ENCODE results near the gene PPP4C.

Gene PPP4C

DNA sequence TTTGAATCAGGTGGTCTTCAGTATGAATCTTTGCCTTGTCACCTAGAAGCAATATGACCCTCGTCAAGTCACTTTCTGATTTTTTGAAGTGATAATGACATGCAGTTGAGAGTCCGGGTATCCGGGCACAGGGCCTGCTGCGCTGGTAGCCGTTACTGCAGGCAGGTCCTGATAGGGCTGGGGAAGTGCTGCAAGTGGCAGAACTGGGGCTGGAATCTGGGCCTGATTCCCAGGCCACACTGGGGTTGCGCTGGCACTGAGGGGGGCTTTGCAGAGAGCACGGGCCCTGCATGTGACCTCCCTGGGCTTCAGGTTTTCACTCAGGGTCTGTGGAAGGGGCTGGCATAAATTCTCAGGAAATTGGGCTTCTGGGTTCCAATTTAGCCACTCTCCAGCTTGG is 3.0 kb downstream of the PPP4C start:
- Mint-ChIP-seq H3K27me3 (no peaks in the 10 kb centered on the region), H3K27ac (no peak overlapping the region), H3K9me3 (no peaks in the 10 kb centered on the region), H3K36me3 (peaks cover 57% of the 10 kb centered on the region), H3K4me3 (no peak overlapping the region), H3K4me1 (peaks cover 46% of the 10 kb centered on the region)
- DNase-seq: no peak
- CTCF ChIA-PET: interaction anchor here (1.3 to 7.7 kb wide), 3 partner anchors 10 to 14 kb away, joined by 4 to 54 read pairs (median 5); partner anchors contain the start of gene TBX6

DNA sequence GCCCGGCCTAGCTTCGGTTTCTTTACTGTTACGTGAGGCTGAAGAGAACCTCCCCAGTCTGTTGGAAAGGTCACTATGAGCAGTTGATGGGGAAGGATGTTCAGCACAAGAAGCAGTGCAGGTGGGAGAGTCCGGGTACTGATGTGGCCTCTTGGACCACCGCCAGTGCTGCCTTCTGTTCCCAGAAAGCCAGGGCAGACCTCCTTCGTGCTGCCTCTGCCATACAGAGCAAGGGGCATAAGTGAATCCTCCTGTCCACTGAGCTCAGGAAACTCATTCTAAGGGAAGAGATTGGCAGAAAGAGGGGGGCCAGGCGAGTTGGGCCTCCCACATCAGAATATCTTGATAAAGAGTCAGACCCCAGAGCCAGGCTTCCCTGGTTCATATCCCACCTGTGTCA is 3.7 kb downstream of the PPP4C start:
- no peaks in the 10 kb centered on the region for H3K27me3 Mint-ChIP-seq
- H3K4me3 Mint-ChIP-seq: no peak overlapping the region
- no peak for DNase-seq
- CTCF ChIA-PET: interaction anchor here (1.3 to 7.7 kb wide), 3 partner anchors 9 to 13 kb away, joined by 4 to 54 read pairs (median 5); partner anchors contain the start of gene TBX6
- peaks cover 61% of the 10 kb centered on the region for H3K36me3 Mint-ChIP-seq
- no peak overlapping the region for H3K27ac Mint-ChIP-seq
- H3K9me3 Mint-ChIP-seq: no peaks in the 10 kb centered on the region
- H3K4me1 Mint-ChIP-seq: peaks cover 52% of the 10 kb centered on the region

DNA sequence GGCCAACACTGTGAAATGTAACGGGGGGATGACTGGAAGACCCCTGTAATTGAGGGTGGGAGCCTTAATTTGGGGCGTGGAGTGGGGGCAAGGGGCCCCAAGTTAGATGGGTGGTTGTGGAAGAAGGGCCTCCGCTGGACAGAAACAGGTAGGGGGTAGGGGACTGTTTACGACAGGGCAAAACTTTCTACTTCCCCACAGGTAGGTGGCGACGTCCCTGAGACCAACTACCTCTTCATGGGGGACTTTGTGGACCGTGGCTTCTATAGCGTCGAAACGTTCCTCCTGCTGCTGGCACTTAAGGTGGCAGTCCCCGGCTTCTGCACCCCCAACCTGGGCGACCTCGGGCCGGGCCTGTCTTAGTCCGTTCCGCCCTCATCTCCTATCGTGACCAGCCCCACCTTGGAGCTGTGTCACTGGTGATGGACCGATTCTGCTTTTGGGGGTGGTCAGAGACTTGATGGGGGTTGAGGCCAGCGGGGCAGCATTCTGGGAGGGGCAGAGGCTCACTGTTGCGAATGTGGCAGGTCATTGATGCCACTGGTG is 6.8 kb downstream of the PPP4C start:
- H3K27me3 Mint-ChIP-seq: no peaks in the 10 kb centered on the region
- H3K27ac Mint-ChIP-seq: no peak overlapping the region
- CTCF ChIA-PET: interaction anchor here (7.7 kb wide), 1 partner anchor 10 kb away, joined by 54 read pairs; the partner anchor contains the start of gene TBX6
- no peak overlapping the region for H3K4me3 Mint-ChIP-seq
- DNase-seq: no peak
- no peaks in the 10 kb centered on the region for H3K9me3 Mint-ChIP-seq
- H3K4me1 Mint-ChIP-seq: peaks cover 29% of the 10 kb centered on the region
- H3K36me3 Mint-ChIP-seq: peaks cover 58% of the 10 kb centered on the region

DNA sequence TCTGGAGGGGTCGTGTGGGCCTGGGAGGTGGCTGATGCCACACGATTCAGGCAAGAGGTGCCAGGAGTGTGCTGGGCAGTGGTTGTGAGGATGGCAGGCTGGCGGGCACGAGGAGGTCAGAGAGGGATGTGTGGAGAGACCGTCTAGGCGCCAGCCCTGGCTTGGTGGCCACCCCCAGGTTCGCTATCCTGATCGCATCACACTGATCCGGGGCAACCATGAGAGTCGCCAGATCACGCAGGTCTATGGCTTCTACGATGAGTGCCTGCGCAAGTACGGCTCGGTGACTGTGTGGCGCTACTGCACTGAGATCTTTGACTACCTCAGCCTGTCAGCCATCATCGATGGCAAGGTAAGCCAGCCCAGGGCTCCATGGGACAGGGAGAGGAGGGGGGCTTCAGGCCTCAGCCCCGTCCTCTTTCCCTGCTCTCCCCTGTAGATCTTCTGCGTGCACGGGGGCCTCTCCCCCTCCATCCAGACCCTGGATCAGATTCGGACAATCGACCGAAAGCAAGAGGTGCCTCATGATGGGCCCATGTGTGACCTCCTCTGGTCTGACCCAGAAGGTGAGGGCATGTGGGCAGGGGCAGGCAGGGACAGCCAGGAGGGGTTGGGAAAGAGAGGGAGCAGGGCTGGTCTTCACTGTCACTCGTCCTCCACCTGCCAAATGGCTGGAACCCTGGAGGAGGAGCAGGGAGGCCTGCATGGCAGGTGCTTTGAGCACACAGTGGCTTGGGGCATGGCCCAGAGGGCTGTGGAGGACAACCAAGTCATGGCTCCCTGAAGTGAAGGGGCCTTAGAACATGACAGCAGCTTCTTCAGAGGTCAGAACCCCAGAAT is 7.6 kb downstream of the PPP4C start:
- CTCF ChIA-PET: interaction anchor here (7.7 kb wide), 1 partner anchor 9 kb away, joined by 54 read pairs; the partner anchor contains the start of gene TBX6
- Mint-ChIP-seq H3K4me3 (no peak overlapping the region), H3K27ac (peak overlapping the region; percentile 33), H3K36me3 (peaks cover 55% of the 10 kb centered on the region), H3K27me3 (no peaks in the 10 kb centered on the region), H3K4me1 (peaks cover 25% of the 10 kb centered on the region), H3K9me3 (no peaks in the 10 kb centered on the region)
- DNase-seq: no peak

DNA sequence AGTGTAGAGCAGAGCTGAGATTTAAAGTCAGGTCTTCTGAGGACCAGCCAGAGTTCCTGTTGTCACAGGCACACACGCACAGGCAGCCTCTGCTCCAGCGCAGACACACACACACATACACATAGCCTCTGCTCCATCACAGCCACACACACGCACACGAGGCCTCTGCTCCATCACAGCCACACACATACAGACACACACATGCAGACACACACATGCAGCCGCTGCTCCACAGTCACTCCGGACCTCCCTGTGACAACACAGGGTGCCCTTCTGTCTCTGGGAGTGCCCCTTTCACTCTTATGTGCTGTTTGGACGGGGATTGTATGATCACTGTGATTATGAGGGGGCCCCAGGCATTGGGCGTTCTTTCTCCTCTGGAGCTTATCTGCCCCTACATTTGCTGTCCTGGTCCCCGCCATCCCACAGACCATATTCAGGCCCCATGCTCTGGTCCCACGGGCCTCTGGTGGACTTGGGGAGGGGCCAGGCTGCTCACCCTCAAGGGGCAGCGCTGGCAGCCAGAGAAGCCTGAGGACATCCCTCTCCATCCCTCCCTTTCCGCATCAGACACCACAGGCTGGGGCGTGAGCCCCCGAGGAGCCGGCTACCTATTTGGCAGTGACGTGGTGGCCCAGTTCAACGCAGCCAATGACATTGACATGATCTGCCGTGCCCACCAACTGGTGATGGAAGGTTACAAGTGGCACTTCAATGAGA is 8.5 kb downstream of the PPP4C start:
- H3K27me3 Mint-ChIP-seq: no peaks in the 10 kb centered on the region
- no peak overlapping the region for H3K4me3 Mint-ChIP-seq
- H3K9me3 Mint-ChIP-seq: no peaks in the 10 kb centered on the region
- H3K4me1 Mint-ChIP-seq: peaks cover 25% of the 10 kb centered on the region
- CTCF ChIA-PET: no interaction called here
- DNase-seq: no peak
- H3K27ac Mint-ChIP-seq: peak overlapping the region; percentile 45
- peaks cover 55% of the 10 kb centered on the region for H3K36me3 Mint-ChIP-seq

DNA sequence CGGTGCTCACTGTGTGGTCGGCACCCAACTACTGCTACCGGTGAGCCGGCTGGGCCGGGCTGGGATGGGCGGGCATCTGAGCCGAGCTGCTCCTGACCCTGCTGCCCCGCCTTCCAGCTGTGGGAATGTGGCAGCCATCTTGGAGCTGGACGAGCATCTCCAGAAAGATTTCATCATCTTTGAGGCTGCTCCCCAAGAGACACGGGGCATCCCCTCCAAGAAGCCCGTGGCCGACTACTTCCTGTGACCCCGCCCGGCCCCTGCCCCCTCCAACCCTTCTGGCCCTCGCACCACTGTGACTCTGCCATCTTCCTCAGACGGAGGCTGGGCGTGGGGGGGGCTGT is 9.0 kb downstream of the PPP4C start:
- peak overlapping the region; percentile 45 for H3K27ac Mint-ChIP-seq
- peaks cover 26% of the 10 kb centered on the region for H3K4me1 Mint-ChIP-seq
- CTCF ChIA-PET: no interaction called here
- H3K4me3 Mint-ChIP-seq: no peak overlapping the region
- H3K36me3 Mint-ChIP-seq: peaks cover 50% of the 10 kb centered on the region
- H3K27me3 Mint-ChIP-seq: no peaks in the 10 kb centered on the region
- no peaks in the 10 kb centered on the region for H3K9me3 Mint-ChIP-seq
- no peak for DNase-seq

DNA sequence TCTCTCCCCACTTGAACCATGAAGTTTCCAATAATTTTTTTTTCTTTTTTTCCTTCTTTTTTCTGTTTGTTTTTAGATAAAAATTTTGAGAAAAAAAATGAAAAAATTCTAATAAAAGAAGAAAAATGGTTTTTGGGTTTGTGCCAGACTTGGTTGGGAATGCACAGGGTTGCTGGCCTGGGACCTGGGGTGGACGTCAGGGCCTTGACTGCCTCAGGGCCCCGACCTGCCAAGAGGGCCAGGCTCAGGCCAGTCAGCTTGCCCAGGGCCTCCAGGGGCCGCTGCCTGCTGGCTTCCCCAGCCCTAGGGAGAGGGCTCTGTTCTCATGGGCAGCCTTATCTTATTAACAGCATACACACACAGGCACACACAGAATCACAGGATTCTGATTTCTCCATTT is 9.5 kb downstream of the PPP4C start:
- Mint-ChIP-seq H3K27ac (no peak overlapping the region), H3K4me1 (peaks cover 29% of the 10 kb centered on the region), H3K9me3 (no peaks in the 10 kb centered on the region), H3K27me3 (no peaks in the 10 kb centered on the region), H3K36me3 (peaks cover 48% of the 10 kb centered on the region), H3K4me3 (no peak overlapping the region)
- no peak for DNase-seq
- CTCF ChIA-PET: no interaction called here

DNA sequence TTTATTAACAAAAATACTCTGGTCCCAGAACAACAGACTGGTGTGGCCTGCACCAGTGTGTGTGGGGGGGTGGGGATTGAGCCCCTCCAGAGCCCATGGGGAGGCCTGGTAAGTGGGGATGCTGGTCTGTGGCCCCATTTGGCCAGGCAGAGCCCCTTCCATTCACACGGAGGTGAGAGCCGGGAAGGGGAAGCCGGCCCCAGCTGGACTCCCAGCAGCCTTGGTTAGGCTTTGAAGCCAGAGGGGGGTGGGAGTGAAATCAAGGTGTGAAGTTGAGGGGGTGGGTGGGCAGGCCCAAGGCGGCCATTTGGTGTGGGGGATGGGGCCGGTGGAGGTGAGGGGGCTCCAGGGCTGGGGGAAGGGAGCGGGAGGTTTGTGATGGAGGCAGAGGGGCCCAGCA is 10.0 kb downstream of the PPP4C start:
- H3K27ac Mint-ChIP-seq: no peak overlapping the region
- CTCF ChIA-PET: no interaction called here
- peaks cover 46% of the 10 kb centered on the region for H3K36me3 Mint-ChIP-seq

DNA sequence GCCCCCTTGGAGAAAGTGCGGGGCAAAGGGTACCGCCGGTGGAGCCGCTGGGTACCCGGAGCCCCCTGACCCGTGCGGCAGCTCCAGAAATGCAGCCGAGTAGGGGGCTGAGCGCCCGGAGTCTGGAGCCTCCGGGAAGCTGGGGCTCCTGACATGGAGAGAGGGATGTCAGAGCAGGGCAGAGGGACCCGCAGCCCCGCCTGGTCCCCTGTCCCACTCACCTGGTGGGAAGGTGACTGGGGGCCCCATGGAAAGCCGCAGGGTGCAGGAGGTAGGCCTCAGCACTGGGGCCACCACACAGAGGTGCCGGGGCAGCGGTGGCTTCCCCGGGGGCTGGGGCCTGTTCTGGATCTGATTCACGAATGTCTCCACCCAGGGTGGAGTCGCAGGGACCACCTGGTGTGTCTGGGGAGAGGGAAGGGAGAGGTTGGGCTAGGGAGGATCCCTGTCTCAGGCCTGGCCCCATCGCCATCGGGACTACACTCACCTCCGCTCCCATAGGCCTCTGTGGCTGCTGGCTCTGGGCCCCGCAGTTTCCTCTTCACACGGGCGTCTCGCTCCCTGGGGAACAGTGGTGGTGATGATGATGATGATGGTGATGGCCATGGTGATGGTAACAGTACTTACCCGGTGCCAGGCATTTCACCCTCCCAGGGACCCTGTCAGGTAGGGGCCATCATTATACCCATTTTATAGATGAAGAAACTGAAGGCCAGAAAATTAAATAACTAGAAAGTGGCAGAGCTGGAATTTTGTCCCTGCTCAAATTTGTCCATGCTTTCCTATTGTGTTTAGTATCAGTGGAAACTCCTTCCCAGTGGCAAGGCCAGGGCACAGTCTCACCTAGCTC is 10.7 kb downstream of the PPP4C start:
- no peak for DNase-seq
- Mint-ChIP-seq H3K27ac (no peak overlapping the region), H3K4me3 (no peak overlapping the region), H3K27me3 (no peaks in the 10 kb centered on the region), H3K4me1 (peaks cover 37% of the 10 kb centered on the region), H3K36me3 (peaks cover 40% of the 10 kb centered on the region), H3K9me3 (no peaks in the 10 kb centered on the region)
- CTCF ChIA-PET: interaction anchor here (1.0 kb wide), 1 partner anchor 17 kb away, joined by 3 read pairs; no protein-coding TSS in a partner anchor

More for the DNA sequence above, 10.0 kb downstream of the PPP4C start:
- H3K9me3 Mint-ChIP-seq: no peaks in the 10 kb centered on the region
- H3K4me3 Mint-ChIP-seq: no peak overlapping the region
- H3K27me3 Mint-ChIP-seq: no peaks in the 10 kb centered on the region
- no peak for DNase-seq
- H3K4me1 Mint-ChIP-seq: peaks cover 34% of the 10 kb centered on the region

DNA sequence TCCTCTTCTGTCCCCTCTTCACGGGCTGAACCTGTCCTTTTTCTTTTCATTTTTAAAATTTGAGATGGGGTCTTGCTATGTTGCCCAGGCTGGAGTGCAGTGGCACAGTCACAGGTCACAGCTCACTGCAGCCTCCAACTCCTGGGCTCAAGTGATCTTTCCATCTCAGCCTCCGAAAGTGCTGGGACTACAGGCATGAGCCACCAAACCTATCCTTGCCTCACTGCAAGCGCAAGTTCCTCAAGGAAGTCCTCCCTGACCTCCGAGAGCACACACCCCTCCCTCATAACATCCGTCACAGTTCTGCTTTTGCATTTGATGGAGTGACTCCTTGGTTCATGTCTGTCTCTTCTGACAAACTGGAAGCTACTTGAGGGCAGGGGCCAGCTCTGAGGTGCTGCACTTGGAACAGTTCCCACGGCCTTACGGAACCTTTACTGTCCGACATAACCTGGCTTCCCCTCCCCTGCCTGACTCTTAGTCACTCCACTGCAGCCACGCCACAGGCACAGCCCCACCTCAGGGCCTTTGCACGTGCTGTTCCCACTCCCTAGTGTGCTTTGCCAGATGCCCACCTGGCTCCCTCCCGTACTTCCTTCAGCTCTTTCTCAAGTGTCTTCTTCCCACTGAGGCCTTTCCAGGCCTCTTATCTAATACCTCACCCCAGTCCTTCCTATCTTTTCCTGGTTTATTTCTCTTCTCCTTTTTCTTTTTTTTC is 11.5 kb downstream of the PPP4C start:
- no peak overlapping the region for H3K4me3 Mint-ChIP-seq
- H3K4me1 Mint-ChIP-seq: peaks cover 45% of the 10 kb centered on the region
- H3K27ac Mint-ChIP-seq: peak overlapping the region; percentile 60
- no peak for DNase-seq
- CTCF ChIA-PET: interaction anchor here (1.0 to 2.0 kb wide), 2 partner anchors 8 to 18 kb away, joined by 3 to 5 read pairs; no protein-coding TSS in a partner anchor
- H3K27me3 Mint-ChIP-seq: no peaks in the 10 kb centered on the region
- peaks cover 34% of the 10 kb centered on the region for H3K36me3 Mint-ChIP-seq
- H3K9me3 Mint-ChIP-seq: no peaks in the 10 kb centered on the region

DNA sequence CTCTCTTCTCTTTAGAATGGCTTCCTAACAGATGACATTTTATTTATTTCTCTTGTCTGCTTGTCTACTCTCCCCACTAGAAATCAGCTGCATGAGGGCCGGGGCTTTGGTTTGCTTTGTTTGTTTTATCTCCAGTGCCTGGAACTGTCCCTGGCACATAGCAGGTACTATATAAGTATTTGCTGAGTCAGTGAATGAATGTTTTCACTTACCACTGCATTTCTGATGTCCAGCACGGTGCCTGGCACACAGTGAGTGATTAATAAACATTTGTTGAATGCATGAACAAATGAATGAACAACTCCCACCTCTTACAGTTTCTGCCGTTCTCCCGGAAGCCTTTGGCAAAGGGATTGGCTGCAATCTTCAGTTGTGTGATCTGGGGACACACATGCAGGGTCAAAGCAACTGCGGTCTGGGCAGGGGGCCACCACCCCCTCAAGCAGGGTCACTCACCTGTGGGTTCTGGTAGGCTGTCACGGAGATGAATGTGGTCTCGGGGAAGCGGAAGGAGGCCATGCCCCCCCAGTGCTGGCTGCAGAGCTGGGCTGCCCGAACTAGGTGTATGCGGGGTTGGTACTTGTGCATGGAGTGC is 12.5 kb downstream of the PPP4C start:
- no peak overlapping the region for H3K4me3 Mint-ChIP-seq
- CTCF ChIA-PET: interaction anchor here (2.0 kb wide), 1 partner anchor 9 kb away, joined by 5 read pairs; no protein-coding TSS in a partner anchor
- no peaks in the 10 kb centered on the region for H3K9me3 Mint-ChIP-seq
- peak overlapping the region; percentile 67 for H3K27ac Mint-ChIP-seq
- H3K36me3 Mint-ChIP-seq: peaks cover 30% of the 10 kb centered on the region
- DNase-seq: no peak
- no peaks in the 10 kb centered on the region for H3K27me3 Mint-ChIP-seq
- peaks cover 53% of the 10 kb centered on the region for H3K4me1 Mint-ChIP-seq

DNA sequence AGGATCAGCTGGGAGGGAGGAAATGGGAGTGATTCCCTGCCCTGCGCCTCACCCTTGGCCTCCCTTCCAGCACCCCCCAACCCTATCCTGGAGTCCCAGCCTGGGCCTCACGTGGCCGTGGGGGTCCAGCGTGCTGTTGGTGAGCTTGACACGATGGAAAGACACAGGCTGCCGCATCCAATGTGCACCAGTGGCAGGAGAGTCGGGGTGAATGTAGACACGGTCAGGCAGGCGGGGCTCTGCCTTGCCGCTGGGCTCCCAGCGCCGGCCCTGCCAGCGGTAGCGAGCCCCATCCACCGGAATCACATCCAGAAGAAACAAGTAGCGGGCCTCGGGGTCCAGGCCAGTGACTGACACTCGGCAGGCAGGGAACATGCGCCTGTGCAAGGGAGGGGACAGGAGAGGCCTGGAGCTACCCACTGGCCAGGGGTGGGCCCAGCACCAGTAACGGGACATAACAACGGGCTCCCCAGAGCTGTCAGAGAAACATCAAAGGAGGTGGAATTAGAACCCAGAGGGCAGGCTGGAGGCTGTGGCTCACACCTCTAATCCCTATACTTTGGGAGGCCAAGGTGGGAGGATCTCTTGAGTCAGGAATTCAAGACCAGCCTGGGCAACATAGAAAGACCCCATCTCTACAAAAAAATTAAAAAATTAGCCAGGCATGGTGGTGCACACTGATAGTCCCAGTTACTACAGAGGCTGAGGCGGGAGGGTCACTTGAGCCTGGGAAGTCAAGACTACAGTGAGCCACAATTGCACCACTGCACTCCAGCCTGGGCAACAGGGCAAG is 13.2 kb downstream of the PPP4C start:
- Mint-ChIP-seq H3K36me3 (peaks cover 29% of the 10 kb centered on the region), H3K4me1 (peaks cover 55% of the 10 kb centered on the region), H3K9me3 (no peaks in the 10 kb centered on the region), H3K4me3 (no peak overlapping the region), H3K27ac (peak overlapping the region; percentile 87), H3K27me3 (no peaks in the 10 kb centered on the region)
- DNase-seq: no peak
- CTCF ChIA-PET: interaction anchor here (1.2 to 2.0 kb wide), 3 partner anchors 10 to 323 kb away, joined by 3 to 7 read pairs (median 5); no protein-coding TSS in a partner anchor
